Measurements from ENCODE around the gene ISG20L2. TPM values are rescaled to one million over a fixed set of nuclear protein-coding genes. Genes with fewer than 3 reads are reported as not detected.

ISG20L2 gene
- total and polyA plus RNA-seq, 2 donors (not counting 3 experiments of a cell fraction or from before 2014, with no cell fraction given), result 33.2 to 35.3 TPM

DNA sequence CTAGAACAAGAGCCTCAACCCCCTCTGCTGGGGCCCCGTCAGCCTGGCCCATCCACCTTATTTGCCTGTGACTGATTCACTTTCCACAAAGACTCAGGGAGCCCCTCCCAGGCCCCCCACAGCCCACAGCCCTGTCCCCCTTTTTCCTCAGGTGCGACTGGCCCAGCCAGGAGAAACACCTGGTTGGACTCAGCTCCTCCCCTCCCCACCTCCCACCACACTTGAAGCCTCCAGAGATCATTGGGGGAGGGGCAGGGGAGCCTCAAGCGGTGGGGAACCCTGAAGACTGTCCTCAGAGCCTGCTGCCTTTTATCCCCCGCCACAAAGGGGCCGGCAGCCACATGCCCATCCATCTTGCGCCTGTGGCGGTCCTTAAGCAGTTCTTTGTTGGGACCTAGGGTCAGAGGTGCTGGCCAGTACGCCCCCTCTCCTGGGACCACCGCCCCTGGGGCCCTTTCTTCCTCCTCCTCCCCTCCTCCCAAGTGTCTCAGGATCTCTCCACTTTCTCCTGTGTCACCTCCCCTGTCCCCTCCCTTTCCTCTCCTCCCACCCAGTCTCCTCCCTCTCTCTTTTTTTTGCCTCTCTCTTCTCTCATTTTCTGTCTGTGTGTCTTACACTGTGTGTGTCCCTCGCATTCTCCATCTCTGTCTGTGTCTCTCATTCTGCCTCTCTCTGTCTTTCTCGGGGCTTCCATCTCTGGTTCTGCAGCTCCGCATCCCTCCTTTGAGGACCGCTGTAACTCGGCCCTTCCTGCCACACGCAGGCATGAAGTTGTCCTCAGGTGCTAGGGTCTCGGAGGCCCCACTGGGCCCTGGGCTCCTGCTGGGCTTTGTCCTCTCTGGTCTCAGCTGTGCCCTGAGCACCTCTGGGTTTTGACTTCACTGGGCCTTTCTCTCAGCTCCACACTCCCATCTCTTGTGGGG, 35.4 kb downstream of the ISG20L2 start:
- no peak overlapping the region for H3K9ac ChIP-seq (replicated peaks; ENCODE audit: extremely low read depth, insufficient read depth, low read length)
- TF ChIP-seq FOS (IDR thresholded peaks at IDR 0.05; ENCODE audit: borderline replicate concordance, insufficient read depth, low read length), result no peak
- TF ChIP-seq, protein P1, sequence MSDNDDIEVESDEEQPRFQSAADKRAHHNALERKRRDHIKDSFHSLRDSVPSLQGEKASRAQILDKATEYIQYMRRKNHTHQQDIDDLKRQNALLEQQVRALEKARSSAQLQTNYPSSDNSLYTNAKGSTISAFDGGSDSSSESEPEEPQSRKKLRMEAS (IDR thresholded peaks at IDR 0.05; ENCODE audit: insufficient read depth, insufficient read length), result no peak
- FAIRE-seq (no peak), DNase-seq (ENCODE audit: low read depth, low spot score) (no peak)
- BruUV-seq (replicated peaks), result no TSS peak
- H3K27ac ChIP-seq (ENCODE audit: insufficient read depth, low read depth, low read length), result no peak overlapping the region
- dilution Hi-C loops (cut with MboI; ENCODE audit: extremely low pct_ligation_motif_present, low sequenced_read_pairs) (no loop called here), intact Hi-C loops (cut with micrococcal nuclease) (no loop called here)
- no peaks in the 10 kb centered on the region for H3K9me1 ChIP-seq (replicated peaks; ENCODE audit: control insufficient read depth, extremely low read depth, insufficient read depth, low read length)
- H3K4me2 ChIP-seq (ENCODE audit: insufficient read depth, low read length), result no peak overlapping the region
- no peaks in the 10 kb centered on the region for H3K79me2 ChIP-seq (ENCODE audit: control insufficient read depth, insufficient read depth, low read length)
- ChIA-PET CTCF (interaction anchor here (0.6 to 16.7 kb wide), 5 partner anchors 12 to 167 kb away, joined by 3 to 546 read pairs (median 184); partner anchors contain the start of genes CRABP2, INSRR, ISG20L2 and METTL25B), POLR2A (no interaction called here)
- H3K4me3 ChIP-seq (replicated peaks in 1 of 3; ENCODE audit: insufficient read depth in 1 of 3, low read depth in 1 of 3, low read length in 3 of 3), result no peak overlapping the region
- no peaks in the 10 kb centered on the region for H4K20me1 ChIP-seq (replicated peaks; ENCODE audit: control insufficient read depth, extremely low read depth, insufficient read depth, low read length)
- peaks cover 12 to 20% of the 10 kb centered on the region in 2 experiments for H3K27me3 ChIP-seq (ENCODE audit: control insufficient read depth in 2 of 2, insufficient read depth in 2 of 2, low read length in 2 of 2)
- no peaks in the 10 kb centered on the region for H3K36me3 ChIP-seq (ENCODE audit: control insufficient read depth in 2 of 2, extremely low read depth in 1 of 2, insufficient read depth in 2 of 2, low read length in 2 of 2)
- no peaks in the 10 kb centered on the region for H3K9me3 ChIP-seq (replicated peaks; ENCODE audit: control insufficient read depth, insufficient read depth, low read length)
- no peak overlapping the region for H2AFZ ChIP-seq (ENCODE audit: low read depth, low read length)
- H3K4me1 ChIP-seq (ENCODE audit: control insufficient read depth, extremely low read depth, insufficient read depth, low read length), result no peaks in the 10 kb centered on the region

DNA sequence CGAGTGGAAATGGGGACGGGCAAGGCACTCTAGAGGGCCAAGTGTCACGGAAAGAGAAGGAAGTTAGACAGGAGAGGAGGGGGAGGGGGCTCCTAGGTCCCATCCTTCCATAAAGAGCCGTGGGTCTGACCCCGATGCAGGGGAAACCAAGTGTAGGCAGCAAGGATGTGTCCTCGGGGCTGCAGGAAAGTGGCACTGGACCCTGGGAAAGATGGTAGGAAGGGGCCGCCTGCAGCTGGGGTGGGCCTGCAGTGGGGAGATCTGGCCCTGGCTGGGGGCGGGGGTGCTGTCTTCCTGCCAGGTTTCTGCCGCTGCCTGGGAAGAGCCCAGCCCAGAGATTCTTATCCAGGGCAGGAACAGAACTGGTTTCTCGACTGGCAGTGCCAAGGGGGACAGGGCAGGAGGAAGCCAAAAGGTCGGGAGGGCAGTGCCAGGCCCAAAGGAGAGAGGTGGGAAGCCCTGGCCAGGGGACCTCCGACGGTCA, 36.1 kb downstream of the ISG20L2 start:
- H2AFZ ChIP-seq (ENCODE audit: low read depth, low read length), result no peak overlapping the region
- no peaks in the 10 kb centered on the region for H3K36me3 ChIP-seq (ENCODE audit: control insufficient read depth in 2 of 2, extremely low read depth in 1 of 2, insufficient read depth in 2 of 2, low read length in 2 of 2)
- no peaks in the 10 kb centered on the region for H3K9me1 ChIP-seq (replicated peaks; ENCODE audit: control insufficient read depth, extremely low read depth, insufficient read depth, low read length)
- intact Hi-C loops (cut with micrococcal nuclease) (no loop called here), dilution Hi-C loops (cut with MboI; ENCODE audit: extremely low pct_ligation_motif_present, low sequenced_read_pairs) (no loop called here)
- H3K9ac ChIP-seq (replicated peaks; ENCODE audit: extremely low read depth, insufficient read depth, low read length), result no peak overlapping the region
- H3K79me2 ChIP-seq (ENCODE audit: control insufficient read depth, insufficient read depth, low read length), result no peaks in the 10 kb centered on the region
- H3K4me3 ChIP-seq (replicated peaks in 1 of 3; ENCODE audit: insufficient read depth in 1 of 3, low read depth in 1 of 3, low read length in 3 of 3), result no peak overlapping the region
- no TSS peak for BruUV-seq (replicated peaks)
- no peaks in the 10 kb centered on the region for H4K20me1 ChIP-seq (replicated peaks; ENCODE audit: control insufficient read depth, extremely low read depth, insufficient read depth, low read length)
- H3K4me2 ChIP-seq (ENCODE audit: insufficient read depth, low read length), result no peak overlapping the region
- ChIA-PET CTCF (interaction anchor here (0.6 to 16.7 kb wide), 8 partner anchors 13 to 168 kb away, joined by 3 to 546 read pairs (median 106); partner anchors contain the start of genes CRABP2, INSRR, ISG20L2 and METTL25B), POLR2A (no interaction called here)
- no peaks in the 10 kb centered on the region for H3K4me1 ChIP-seq (ENCODE audit: control insufficient read depth, extremely low read depth, insufficient read depth, low read length)
- no peaks in the 10 kb centered on the region for H3K9me3 ChIP-seq (replicated peaks; ENCODE audit: control insufficient read depth, insufficient read depth, low read length)
- FAIRE-seq, result no peak
- DNase-seq (ENCODE audit: low read depth, low spot score), result no peak
- H3K27me3 ChIP-seq (ENCODE audit: control insufficient read depth in 2 of 2, insufficient read depth in 2 of 2, low read length in 2 of 2), result peaks cover 12 to 20% of the 10 kb centered on the region in 2 experiments
- TF ChIP-seq EZH2 (IDR thresholded peaks at IDR 0.05; ENCODE audit: borderline replicate concordance, low read depth, low read length, severe bottlenecking) (peak; percentile 24), POLR2AphosphoS5 (IDR thresholded peaks at IDR 0.05; ENCODE audit: insufficient read depth, low read depth, low read length) (no peak)
- TF ChIP-seq, protein P2, sequence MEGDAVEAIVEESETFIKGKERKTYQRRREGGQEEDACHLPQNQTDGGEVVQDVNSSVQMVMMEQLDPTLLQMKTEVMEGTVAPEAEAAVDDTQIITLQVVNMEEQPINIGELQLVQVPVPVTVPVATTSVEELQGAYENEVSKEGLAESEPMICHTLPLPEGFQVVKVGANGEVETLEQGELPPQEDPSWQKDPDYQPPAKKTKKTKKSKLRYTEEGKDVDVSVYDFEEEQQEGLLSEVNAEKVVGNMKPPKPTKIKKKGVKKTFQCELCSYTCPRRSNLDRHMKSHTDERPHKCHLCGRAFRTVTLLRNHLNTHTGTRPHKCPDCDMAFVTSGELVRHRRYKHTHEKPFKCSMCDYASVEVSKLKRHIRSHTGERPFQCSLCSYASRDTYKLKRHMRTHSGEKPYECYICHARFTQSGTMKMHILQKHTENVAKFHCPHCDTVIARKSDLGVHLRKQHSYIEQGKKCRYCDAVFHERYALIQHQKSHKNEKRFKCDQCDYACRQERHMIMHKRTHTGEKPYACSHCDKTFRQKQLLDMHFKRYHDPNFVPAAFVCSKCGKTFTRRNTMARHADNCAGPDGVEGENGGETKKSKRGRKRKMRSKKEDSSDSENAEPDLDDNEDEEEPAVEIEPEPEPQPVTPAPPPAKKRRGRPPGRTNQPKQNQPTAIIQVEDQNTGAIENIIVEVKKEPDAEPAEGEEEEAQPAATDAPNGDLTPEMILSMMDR (IDR thresholded peaks at IDR 0.05; ENCODE audit: extremely low read depth in 1 of 2, insufficient read depth in 1 of 2, low read depth in 1 of 2, low read length in 2 of 2), result no peak
- H3K27ac ChIP-seq (ENCODE audit: insufficient read depth, low read depth, low read length), result no peak overlapping the region

All from endothelial cell of umbilical vein (primary cell).